ENCODE measurements around the gene CYB561. TPM values are rescaled to one million over a fixed set of nuclear protein-coding genes. Genes with fewer than 3 reads are reported as not detected.

CYB561 gene
- total RNA-seq = 10 to 100 TPM; 24.4 to 27.5 TPM
- 11.7 TPM for polyA plus RNA-seq (2013, experiment 1 of 2)
- polyA plus RNA-seq (2013, experiment 2 of 2) = 10.6 TPM
- long read RNA-seq, experiment 1, partial matches to known transcripts = 0 of 10 reads
- long read RNA-seq, experiment 1, other reads (novel, unspliced or antisense) = 9 of 10 reads
- long read RNA-seq, experiment 2, transcript CYB561-201 (6 exons, 3,001 nt) = major isoform, 33 of 47 reads
- long read RNA-seq, experiment 2, partial matches to known transcripts = 0 of 47 reads
- long read RNA-seq, experiment 2, other reads (novel, unspliced or antisense) = 6 of 47 reads
- long read RNA-seq, experiment 3, transcript CYB561-203 (6 exons, 3,151 nt) = minor isoform, 16 of 133 reads
- long read RNA-seq, experiment 3, transcript CYB561-201 (6 exons, 3,001 nt) = major isoform, 89 of 133 reads
- long read RNA-seq, experiment 3, partial matches to known transcripts = 1 of 133 reads
- long read RNA-seq, experiment 3, other reads (novel, unspliced or antisense) = 20 of 133 reads
- long read RNA-seq, experiment 4, transcript CYB561-201 (6 exons, 3,001 nt) = major isoform, 7 of 12 reads
- long read RNA-seq, experiment 4, partial matches to known transcripts = 0 of 12 reads
- long read RNA-seq, experiment 4, other reads (novel, unspliced or antisense) = 4 of 12 reads

- peaks cover 4% of the 10 kb centered on the region for H3K4me1 ChIP-seq (ENCODE audit: control insufficient read depth, insufficient read depth, low read length)
- H3K27me3 ChIP-seq (ENCODE audit: control insufficient read depth, insufficient read depth, low read length, poor library complexity, severe bottlenecking) = no peaks in the 10 kb centered on the region
- peak; percentile 96 for DNase-seq
- H3K4me3 ChIP-seq (ENCODE audit: low read length) = peak within 1 kb of the TSS; percentile 75
- H3K36me3 Mint-ChIP-seq (ENCODE audit: low read depth) = no peaks in the 10 kb centered on the region
- no peaks in the 10 kb centered on the region for H3K9me3 ChIP-seq (ENCODE audit: control insufficient read depth, low read length)
- H3K9ac ChIP-seq (ENCODE audit: extremely low read depth, low read length, poor library complexity, severe bottlenecking) = peak within 1 kb of the TSS; percentile 51
- H3K9me3 Mint-ChIP-seq = no peaks in the 10 kb centered on the region
- TF ChIP-seq CTCF (conservative IDR thresholded peaks at IDR 0.05) = peak; percentile 82
- peak within 1 kb of the TSS; percentile 85 for H3K27ac Mint-ChIP-seq
- peaks cover 21% of the 10 kb centered on the region for H3K4me1 Mint-ChIP-seq
- 6 to 9% methylated on average over 23 to 99 of the region's 99 CpGs for WGBS, 2 experiments (ENCODE audit: insufficient coverage in 1 of 2, insufficient read length in 1 of 2)
- H3K27me3 Mint-ChIP-seq (ENCODE audit: insufficient read depth) = peaks cover 10% of the 10 kb centered on the region
- no peaks in the 10 kb centered on the region for H3K36me3 ChIP-seq (ENCODE audit: control insufficient read depth, insufficient read depth, low read length)
- H3K27ac ChIP-seq (ENCODE audit: low read depth, low read length) = peak within 1 kb of the TSS; percentile 38
- peak within 1 kb of the TSS; percentile 60 for H3K4me3 Mint-ChIP-seq
Measured at GRCh38 chr17:63445954-63446752, at the start of gene CYB561. Gene CYB561 (minus strand): TSS chr17:63446306. CDS start chr17:63437547, 8,759 bp downstream.

DNA sequence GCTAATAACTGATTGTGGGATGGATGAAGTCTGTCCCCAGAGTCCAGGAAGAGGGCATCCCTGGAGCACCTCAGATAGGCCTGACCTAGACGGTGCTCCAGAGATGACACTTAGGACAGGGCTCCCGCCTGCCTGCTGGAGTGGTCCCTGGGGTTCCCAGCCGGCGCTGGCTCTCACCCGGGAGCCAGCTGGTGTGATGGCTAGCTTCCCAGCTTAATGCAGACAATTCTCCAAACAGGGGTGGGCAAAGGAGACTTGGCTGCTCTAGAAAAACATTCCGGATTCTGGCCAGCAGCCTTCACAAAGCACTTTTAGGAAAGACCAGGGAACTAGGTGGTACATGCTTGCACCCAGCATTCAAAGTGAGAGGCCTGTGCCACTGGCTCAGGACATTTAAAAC, 49.4 kb upstream of the CYB561 start:
- no peak overlapping the region for H3K4me3 Mint-ChIP-seq
- H3K27ac Mint-ChIP-seq = no peak overlapping the region
- Histone ChIP-seq H3K27me3 (ENCODE audit: control insufficient read depth, insufficient read depth, low read length, poor library complexity, severe bottlenecking) (no peaks in the 10 kb centered on the region), H3K4me3 (ENCODE audit: low read length) (no peak overlapping the region), H3K4me1 (ENCODE audit: control insufficient read depth, insufficient read depth, low read length) (peaks cover 2% of the 10 kb centered on the region), H3K9me3 (ENCODE audit: control insufficient read depth, low read length) (no peaks in the 10 kb centered on the region), H3K36me3 (ENCODE audit: control insufficient read depth, insufficient read depth, low read length) (no peaks in the 10 kb centered on the region), H3K27ac (ENCODE audit: low read depth, low read length) (no peak overlapping the region), H3K9ac (ENCODE audit: extremely low read depth, low read length, poor library complexity, severe bottlenecking) (no peak overlapping the region)
- no peaks in the 10 kb centered on the region for H3K36me3 Mint-ChIP-seq (ENCODE audit: low read depth)
- no peak for TF ChIP-seq CTCF (conservative IDR thresholded peaks at IDR 0.05)
- H3K4me1 Mint-ChIP-seq = peaks cover 11% of the 10 kb centered on the region
- H3K9me3 Mint-ChIP-seq = no peaks in the 10 kb centered on the region
- H3K27me3 Mint-ChIP-seq (ENCODE audit: insufficient read depth) = peaks cover 2% of the 10 kb centered on the region
- WGBS, 2 experiments (ENCODE audit: insufficient coverage in 1 of 2, insufficient read length in 1 of 2) = 94% methylated on average over 6 of the region's 6 CpGs
- DNase-seq = no peak

GRCh38 chr17:63494300-63494928, 48.3 kb upstream of the CYB561 start:
- 93% methylated on average over 9 to 12 of the region's 12 CpGs for WGBS, 2 experiments (ENCODE audit: insufficient coverage in 1 of 2, insufficient read length in 1 of 2)
- no peak overlapping the region for H3K27ac Mint-ChIP-seq
- H3K27me3 Mint-ChIP-seq (ENCODE audit: insufficient read depth) = no peaks in the 10 kb centered on the region
- H3K36me3 ChIP-seq (ENCODE audit: control insufficient read depth, insufficient read depth, low read length) = no peaks in the 10 kb centered on the region
- no peak overlapping the region for H3K9ac ChIP-seq (ENCODE audit: extremely low read depth, low read length, poor library complexity, severe bottlenecking)
- peaks cover 2% of the 10 kb centered on the region for H3K4me1 ChIP-seq (ENCODE audit: control insufficient read depth, insufficient read depth, low read length)
- DNase-seq = no peak
- H3K9me3 Mint-ChIP-seq = no peaks in the 10 kb centered on the region
- H3K4me1 Mint-ChIP-seq = peaks cover 11% of the 10 kb centered on the region
- no peaks in the 10 kb centered on the region for H3K9me3 ChIP-seq (ENCODE audit: control insufficient read depth, low read length)
- no peak overlapping the region for H3K4me3 ChIP-seq (ENCODE audit: low read length)
- H3K27ac ChIP-seq (ENCODE audit: low read depth, low read length) = no peak overlapping the region
- TF ChIP-seq CTCF (conservative IDR thresholded peaks at IDR 0.05) = no peak
- no peaks in the 10 kb centered on the region for H3K27me3 ChIP-seq (ENCODE audit: control insufficient read depth, insufficient read depth, low read length, poor library complexity, severe bottlenecking)
- H3K4me3 Mint-ChIP-seq = no peak overlapping the region
- H3K36me3 Mint-ChIP-seq (ENCODE audit: low read depth) = no peaks in the 10 kb centered on the region
